HCT116 (cell line): ENCODE results near the gene SUPT16H.

ENCODE experiments used
- CBX3 ChIP-seq: IDR thresholded peaks from 2 replicates; pipeline ENCODE4 v1.6.1; 2012; ENCODE audit warnings: low read depth
- EGR1 ChIP-seq: IDR thresholded peaks from 2 replicates; pipeline ENCODE4 v1.6.1; 2012; ENCODE audit warnings: low read depth
- EZH2 ChIP-seq: fragments of 200-600 bp; sonication (generic); IDR thresholded peaks from 2 replicates; pipeline ENCODE4 v1.6.1; 2017; ENCODE audit warnings: antibody characterized with exemption, mixed run types
- EZH2phosphoT487 ChIP-seq: fragments of 200-600 bp; IDR thresholded peaks from 2 replicates; pipeline ENCODE4 v1.6.1; 2018; ENCODE audit warnings: antibody characterized with exemption, borderline replicate concordance
- POLR2A ChIP-seq: IDR thresholded peaks from 2 replicates; pipeline ENCODE4 v1.7.0; 2011; ENCODE audit warnings: borderline replicate concordance; ENCODE audit not compliant: insufficient read depth, insufficient read length; ENCODE audit errors: extremely low read depth
- POLR2AphosphoS5 ChIP-seq: IDR thresholded peaks from 2 replicates; pipeline ENCODE4 v1.6.1; 2011; ENCODE audit warnings: mild to moderate bottlenecking, low read depth, low read length, moderate library complexity
- SIN3A ChIP-seq: IDR thresholded peaks from 2 replicates; pipeline ENCODE4 v1.6.1; 2012; ENCODE audit warnings: low read depth
- SP1 ChIP-seq: IDR thresholded peaks from 2 replicates; pipeline ENCODE4 v1.6.1; 2012; ENCODE audit warnings: low read depth
- ZNF274 ChIP-seq: fragments of 200-500 bp; sonication (Bioruptor generic); IDR thresholded peaks from 2 replicates; pipeline ENCODE4 v1.6.1; 2014; ENCODE audit warnings: mild to moderate bottlenecking, low read depth, low read length, inconsistent platforms
- TF ChIP-seq, protein P1 (sequence below): IDR thresholded peaks from 2 replicates; pipeline ENCODE4 v1.6.1; 2012; ENCODE audit warnings: low read depth
- TF ChIP-seq, protein P2 (sequence below), 3 experiments: fragments of 200-600 bp in 1 of 3; sonication (generic) in 1 of 3; IDR thresholded peaks in 2 of 3; conservative IDR thresholded peaks in 1 of 3; 2 replicates each; pipeline ENCODE4 v1.5.1; 2012 to 2017; ENCODE audit warnings: low read depth in 2 of 3, low read length in 2 of 3, antibody characterized with exemption in 1 of 3, borderline replicate concordance in 1 of 3, control low read depth in 1 of 3, mild to moderate bottlenecking in 1 of 3, mixed read lengths in 1 of 3, mixed run types in 1 of 3, moderate library complexity in 1 of 3; ENCODE audit not compliant: insufficient read depth in 1 of 3
- TF ChIP-seq, protein P3 (sequence below): IDR thresholded peaks from 2 replicates; pipeline ENCODE4 v1.6.1; 2012

DNA sequence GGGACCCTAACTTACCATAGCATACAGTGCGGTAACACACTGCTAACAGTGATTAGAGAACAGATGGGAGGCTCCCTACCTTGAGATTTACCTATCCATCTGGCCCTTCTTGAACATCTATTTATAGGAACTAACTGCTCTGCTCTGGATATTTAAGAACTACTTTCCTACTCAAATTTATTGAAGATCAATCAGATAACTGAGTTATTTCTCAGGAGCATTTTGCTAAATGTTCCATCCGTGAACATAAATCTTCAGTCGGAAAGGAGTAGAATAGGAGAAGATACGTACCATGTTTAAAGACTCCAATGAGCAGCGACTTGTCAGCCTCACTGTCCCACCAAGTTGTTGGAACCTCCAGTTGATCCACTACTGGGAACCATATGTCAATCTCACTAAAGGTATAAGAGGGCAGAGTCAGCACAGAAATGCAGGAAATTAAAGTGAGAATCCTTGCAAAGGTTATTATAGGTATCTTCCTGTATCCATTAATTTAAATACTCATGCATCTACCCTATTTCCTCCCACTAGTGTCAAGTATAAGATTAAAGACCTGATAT, 15.6 kb upstream of the SUPT16H start:
- TF ChIP-seq, protein P1, sequence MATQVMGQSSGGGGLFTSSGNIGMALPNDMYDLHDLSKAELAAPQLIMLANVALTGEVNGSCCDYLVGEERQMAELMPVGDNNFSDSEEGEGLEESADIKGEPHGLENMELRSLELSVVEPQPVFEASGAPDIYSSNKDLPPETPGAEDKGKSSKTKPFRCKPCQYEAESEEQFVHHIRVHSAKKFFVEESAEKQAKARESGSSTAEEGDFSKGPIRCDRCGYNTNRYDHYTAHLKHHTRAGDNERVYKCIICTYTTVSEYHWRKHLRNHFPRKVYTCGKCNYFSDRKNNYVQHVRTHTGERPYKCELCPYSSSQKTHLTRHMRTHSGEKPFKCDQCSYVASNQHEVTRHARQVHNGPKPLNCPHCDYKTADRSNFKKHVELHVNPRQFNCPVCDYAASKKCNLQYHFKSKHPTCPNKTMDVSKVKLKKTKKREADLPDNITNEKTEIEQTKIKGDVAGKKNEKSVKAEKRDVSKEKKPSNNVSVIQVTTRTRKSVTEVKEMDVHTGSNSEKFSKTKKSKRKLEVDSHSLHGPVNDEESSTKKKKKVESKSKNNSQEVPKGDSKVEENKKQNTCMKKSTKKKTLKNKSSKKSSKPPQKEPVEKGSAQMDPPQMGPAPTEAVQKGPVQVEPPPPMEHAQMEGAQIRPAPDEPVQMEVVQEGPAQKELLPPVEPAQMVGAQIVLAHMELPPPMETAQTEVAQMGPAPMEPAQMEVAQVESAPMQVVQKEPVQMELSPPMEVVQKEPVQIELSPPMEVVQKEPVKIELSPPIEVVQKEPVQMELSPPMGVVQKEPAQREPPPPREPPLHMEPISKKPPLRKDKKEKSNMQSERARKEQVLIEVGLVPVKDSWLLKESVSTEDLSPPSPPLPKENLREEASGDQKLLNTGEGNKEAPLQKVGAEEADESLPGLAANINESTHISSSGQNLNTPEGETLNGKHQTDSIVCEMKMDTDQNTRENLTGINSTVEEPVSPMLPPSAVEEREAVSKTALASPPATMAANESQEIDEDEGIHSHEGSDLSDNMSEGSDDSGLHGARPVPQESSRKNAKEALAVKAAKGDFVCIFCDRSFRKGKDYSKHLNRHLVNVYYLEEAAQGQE = no peak
- TF ChIP-seq SP1 (no peak), POLR2A (no peak), EZH2 (no peak), CBX3 (no peak), EZH2phosphoT487 (no peak), SIN3A (no peak), ZNF274 (no peak), POLR2AphosphoS5 (no peak), EGR1 (no peak)
- TF ChIP-seq, protein P2, sequence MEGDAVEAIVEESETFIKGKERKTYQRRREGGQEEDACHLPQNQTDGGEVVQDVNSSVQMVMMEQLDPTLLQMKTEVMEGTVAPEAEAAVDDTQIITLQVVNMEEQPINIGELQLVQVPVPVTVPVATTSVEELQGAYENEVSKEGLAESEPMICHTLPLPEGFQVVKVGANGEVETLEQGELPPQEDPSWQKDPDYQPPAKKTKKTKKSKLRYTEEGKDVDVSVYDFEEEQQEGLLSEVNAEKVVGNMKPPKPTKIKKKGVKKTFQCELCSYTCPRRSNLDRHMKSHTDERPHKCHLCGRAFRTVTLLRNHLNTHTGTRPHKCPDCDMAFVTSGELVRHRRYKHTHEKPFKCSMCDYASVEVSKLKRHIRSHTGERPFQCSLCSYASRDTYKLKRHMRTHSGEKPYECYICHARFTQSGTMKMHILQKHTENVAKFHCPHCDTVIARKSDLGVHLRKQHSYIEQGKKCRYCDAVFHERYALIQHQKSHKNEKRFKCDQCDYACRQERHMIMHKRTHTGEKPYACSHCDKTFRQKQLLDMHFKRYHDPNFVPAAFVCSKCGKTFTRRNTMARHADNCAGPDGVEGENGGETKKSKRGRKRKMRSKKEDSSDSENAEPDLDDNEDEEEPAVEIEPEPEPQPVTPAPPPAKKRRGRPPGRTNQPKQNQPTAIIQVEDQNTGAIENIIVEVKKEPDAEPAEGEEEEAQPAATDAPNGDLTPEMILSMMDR (IDR thresholded peaks at IDR 0.05 in 2 of 3, conservative IDR thresholded peaks at IDR 0.05 in 1 of 3; ENCODE audit: borderline replicate concordance in 1 of 3, insufficient read depth in 1 of 3, low read depth in 2 of 3, low read length in 2 of 3) = no peak
- TF ChIP-seq, protein P3, sequence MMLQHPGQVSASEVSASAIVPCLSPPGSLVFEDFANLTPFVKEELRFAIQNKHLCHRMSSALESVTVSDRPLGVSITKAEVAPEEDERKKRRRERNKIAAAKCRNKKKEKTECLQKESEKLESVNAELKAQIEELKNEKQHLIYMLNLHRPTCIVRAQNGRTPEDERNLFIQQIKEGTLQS = no peak
